Measurements from ENCODE around the gene PHKA2. TPM values are rescaled to one million over a fixed set of nuclear protein-coding genes. Genes with fewer than 3 reads are reported as not detected.
"Not testable (repeated sequence)": the region's sequence is repeated elsewhere in the genome, so short reads cannot be mapped to it uniquely, and the experiment has no call there.

Gene PHKA2
- total RNA-seq, 5 donors from 2014 or later (not counting 1 experiment from before 2014, with no cell fraction given) = 35.0 to 46.0 (median 44.0) TPM

DNA sequence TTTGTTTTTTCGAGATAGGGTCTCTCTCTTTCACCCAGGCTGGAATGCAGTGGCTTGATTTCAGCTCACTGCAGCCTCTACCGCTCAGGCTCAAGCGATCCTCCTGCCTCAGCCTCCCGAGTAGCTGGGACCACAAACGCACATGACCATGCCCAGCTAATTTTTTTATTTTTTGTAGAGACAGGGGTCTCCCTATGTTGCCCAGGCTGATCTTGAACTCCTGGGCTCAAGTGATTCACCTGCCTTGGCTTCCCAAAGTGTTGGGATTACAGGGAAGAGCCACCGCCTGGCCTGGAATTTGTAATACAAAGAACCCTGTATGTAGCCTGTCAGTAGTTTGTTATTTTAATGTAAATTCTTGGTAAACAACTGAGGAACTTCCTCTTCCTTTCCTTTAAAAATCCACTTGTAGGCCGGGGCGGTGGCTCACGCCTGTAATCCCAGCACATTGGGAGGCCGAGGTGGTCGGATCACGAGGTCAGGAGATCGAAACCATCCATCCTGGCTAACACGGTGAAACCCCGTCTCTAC is 119.5 kb downstream of the PHKA2 start:
- no peaks in the 10 kb centered on the region for H3K36me3 ChIP-seq (ENCODE audit: control insufficient read depth in 2 of 2, extremely low read depth in 1 of 2, insufficient read depth in 1 of 2, low read length in 1 of 2)
- ChIA-PET POLR2A (no interaction called here), CTCF (no interaction called here)
- DNase-seq (no peak), ATAC-seq (replicated peaks in 1 of 4) (no peak)
- H3K27me3 ChIP-seq (replicated peaks in 1 of 2; ENCODE audit: control insufficient read depth in 2 of 2, extremely low read depth in 1 of 2, insufficient read depth in 2 of 2, low read length in 1 of 2) = no peaks in the 10 kb centered on the region
- H3K9me3 Mint-ChIP-seq = no peaks in the 10 kb centered on the region
- no peak overlapping the region for H3K4me3 Mint-ChIP-seq
- no peak overlapping the region for H3K27ac ChIP-seq (ENCODE audit: low read length)
- H3K4me3 ChIP-seq (ENCODE audit: control insufficient read depth in 1 of 2, extremely low read depth in 1 of 2, low read length in 1 of 2) = no peak overlapping the region
- no peaks in the 10 kb centered on the region for H3K4me1 Mint-ChIP-seq
- no peaks in the 10 kb centered on the region for H3K4me1 ChIP-seq (ENCODE audit: control insufficient read depth in 1 of 2, extremely low read depth in 1 of 2, insufficient read depth in 2 of 2, low read length in 2 of 2)
- no peaks in the 10 kb centered on the region for H3K9me3 ChIP-seq
- no peak overlapping the region for H3K27ac Mint-ChIP-seq
- no CpG with 5 or more reads among the region's 15 CpGs for WGBS (ENCODE audit: insufficient coverage)
- H3K27me3 Mint-ChIP-seq = no peaks in the 10 kb centered on the region
- no peaks in the 10 kb centered on the region for H3K36me3 Mint-ChIP-seq

DNA sequence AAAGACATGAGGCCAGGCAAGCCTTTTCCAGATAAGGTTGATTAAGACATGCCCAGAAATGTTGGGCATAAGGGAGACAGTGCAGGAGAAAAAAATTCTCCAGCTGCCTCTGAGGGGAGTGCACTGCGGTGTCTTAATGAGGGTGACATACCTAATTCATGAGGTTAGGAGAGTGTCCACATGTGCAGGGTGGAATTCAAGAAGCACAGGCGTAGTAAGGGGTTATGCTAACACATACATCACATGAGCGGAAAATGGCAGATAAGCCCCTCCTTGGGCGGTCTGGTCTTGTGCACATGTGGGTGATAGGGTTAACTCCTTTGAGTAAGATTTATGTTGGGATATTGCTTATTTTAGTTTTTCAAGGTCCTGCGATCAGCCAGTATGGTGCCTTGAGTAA is 122.4 kb downstream of the PHKA2 start:
- H3K36me3 Mint-ChIP-seq = no peaks in the 10 kb centered on the region
- no peaks in the 10 kb centered on the region for H3K9me3 ChIP-seq
- no peaks in the 10 kb centered on the region for H3K27me3 Mint-ChIP-seq
- H3K4me3 Mint-ChIP-seq = no peak overlapping the region
- H3K27ac ChIP-seq (ENCODE audit: low read length) = no peak overlapping the region
- no CpG with 5 or more reads among the region's 5 CpGs for WGBS (ENCODE audit: insufficient coverage)
- ATAC-seq (replicated peaks in 1 of 4) (no peak), DNase-seq (no peak)
- no peak overlapping the region for H3K4me3 ChIP-seq (ENCODE audit: control insufficient read depth in 1 of 2, extremely low read depth in 1 of 2, low read length in 1 of 2)
- peaks cover 0 to 2% of the 10 kb centered on the region in 2 experiments for H3K4me1 ChIP-seq (ENCODE audit: control insufficient read depth in 1 of 2, extremely low read depth in 1 of 2, insufficient read depth in 2 of 2, low read length in 2 of 2)
- H3K27ac Mint-ChIP-seq = no peak overlapping the region
- H3K27me3 ChIP-seq (replicated peaks in 1 of 2; ENCODE audit: control insufficient read depth in 2 of 2, extremely low read depth in 1 of 2, insufficient read depth in 2 of 2, low read length in 1 of 2) = no peaks in the 10 kb centered on the region
- H3K9me3 Mint-ChIP-seq = peaks cover 0 to 10% (median 6%) of the 10 kb centered on the region in 3 donors
- peaks cover 2 to 8% (median 5%) of the 10 kb centered on the region in 3 donors for H3K4me1 Mint-ChIP-seq
- ChIA-PET CTCF (no interaction called here), POLR2A (no interaction called here)
- no peaks in the 10 kb centered on the region for H3K36me3 ChIP-seq (ENCODE audit: control insufficient read depth in 2 of 2, extremely low read depth in 1 of 2, insufficient read depth in 1 of 2, low read length in 1 of 2)

DNA sequence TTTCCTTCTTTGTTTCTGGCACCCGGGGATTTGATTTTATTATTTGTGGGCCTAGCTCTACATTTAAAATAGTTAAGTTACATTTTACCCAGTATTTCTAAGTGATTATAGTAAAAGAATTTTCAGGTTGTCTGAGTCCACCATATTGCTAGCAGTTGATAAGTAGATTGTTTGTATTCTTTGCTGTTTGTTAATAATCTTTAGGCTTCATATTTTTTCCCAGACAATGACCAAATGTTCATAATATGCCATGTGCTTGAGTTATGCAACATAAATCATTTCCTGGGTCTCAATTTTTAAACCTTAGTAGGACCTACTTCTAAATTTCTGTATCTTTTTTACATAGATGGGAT is 127.3 kb downstream of the PHKA2 start:
- Mint-ChIP-seq H3K27ac (no peak overlapping the region), H3K4me3 (peak overlapping the region in 1 of 3 donors; percentile 22), H3K4me1 (peaks cover 28 to 41% (median 34%) of the 10 kb centered on the region in 3 donors), H3K36me3 (no peaks in the 10 kb centered on the region), H3K27me3 (no peaks in the 10 kb centered on the region), H3K9me3 (peaks cover 0 to 10% (median 6%) of the 10 kb centered on the region in 3 donors)
- no peaks in the 10 kb centered on the region for H3K9me3 ChIP-seq
- ChIA-PET CTCF (no interaction called here), POLR2A (no interaction called here)
- H3K36me3 ChIP-seq (ENCODE audit: control insufficient read depth in 2 of 2, extremely low read depth in 1 of 2, insufficient read depth in 1 of 2, low read length in 1 of 2) = no peaks in the 10 kb centered on the region
- H3K4me3 ChIP-seq (ENCODE audit: control insufficient read depth in 1 of 2, extremely low read depth in 1 of 2, low read length in 1 of 2) = no peak overlapping the region
- no peak for ATAC-seq (replicated peaks in 1 of 4)
- DNase-seq = no peak
- H3K27me3 ChIP-seq (replicated peaks in 1 of 2; ENCODE audit: control insufficient read depth in 2 of 2, extremely low read depth in 1 of 2, insufficient read depth in 2 of 2, low read length in 1 of 2) = no peaks in the 10 kb centered on the region
- H3K4me1 ChIP-seq (ENCODE audit: control insufficient read depth in 1 of 2, extremely low read depth in 1 of 2, insufficient read depth in 2 of 2, low read length in 2 of 2) = peaks cover 11 to 27% of the 10 kb centered on the region in 2 experiments
- no CpG with 5 or more reads among the region's 1 CpG for WGBS (ENCODE audit: insufficient coverage)
- no peak overlapping the region for H3K27ac ChIP-seq (ENCODE audit: low read length)

DNA sequence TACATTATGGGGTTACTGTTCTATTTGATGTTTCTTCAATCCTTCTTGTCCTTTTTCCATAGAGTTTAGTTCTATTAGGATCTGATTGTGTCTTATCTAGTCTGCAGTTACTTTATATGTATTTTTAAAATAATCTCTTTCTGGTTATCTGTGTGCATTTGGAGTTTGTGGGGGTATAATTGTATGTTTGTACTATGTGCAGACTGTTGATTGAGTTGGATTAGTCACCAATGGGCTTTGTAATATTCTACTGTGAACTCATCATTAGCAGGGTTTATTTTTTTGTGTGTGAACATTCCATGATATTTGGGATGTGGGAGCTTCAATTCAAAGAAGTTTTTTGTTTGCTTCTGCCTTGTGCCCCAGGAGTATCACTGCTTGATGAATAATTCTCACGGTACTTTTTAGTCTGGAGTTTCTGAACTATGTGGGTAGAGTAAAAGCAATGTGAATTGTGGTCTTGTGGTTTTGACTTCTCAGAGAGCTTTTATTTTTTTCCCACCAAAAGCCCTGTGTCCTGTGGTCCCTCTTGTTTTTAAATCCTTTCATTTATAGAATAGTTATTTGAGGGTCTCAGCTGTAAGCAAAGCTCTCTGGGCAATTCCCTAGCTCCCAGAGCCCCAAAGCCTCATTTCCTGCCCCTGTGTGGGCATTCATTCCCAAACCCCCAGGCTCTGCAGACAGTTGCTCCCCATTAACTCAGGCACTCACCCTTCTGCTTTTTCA is 127.8 kb downstream of the PHKA2 start:
- Mint-ChIP-seq H3K9me3 (peaks cover 0 to 10% (median 6%) of the 10 kb centered on the region in 3 donors), H3K4me1 (peaks cover 28 to 41% (median 34%) of the 10 kb centered on the region in 3 donors), H3K36me3 (no peaks in the 10 kb centered on the region), H3K27ac (peak overlapping the region in 1 of 2 donors; percentile 2), H3K27me3 (no peaks in the 10 kb centered on the region), H3K4me3 (peak overlapping the region in 1 of 3 donors; percentile 22)
- ATAC-seq (replicated peaks in 1 of 4) = peak in 1 of 4 experiments; percentile 36
- WGBS (ENCODE audit: insufficient coverage) = no CpG with 5 or more reads among the region's 1 CpG
- H3K27ac ChIP-seq (ENCODE audit: low read length) = no peak overlapping the region
- H3K4me1 ChIP-seq (ENCODE audit: control insufficient read depth in 1 of 2, extremely low read depth in 1 of 2, insufficient read depth in 2 of 2, low read length in 2 of 2) = peaks cover 11 to 27% of the 10 kb centered on the region in 2 experiments
- H3K4me3 ChIP-seq (ENCODE audit: control insufficient read depth in 1 of 2, extremely low read depth in 1 of 2, low read length in 1 of 2) = no peak overlapping the region
- DNase-seq = peak in 1 of 35 experiments; percentile 13
- CTCF ChIA-PET = no interaction called here
- H3K36me3 ChIP-seq (ENCODE audit: control insufficient read depth in 2 of 2, extremely low read depth in 1 of 2, insufficient read depth in 1 of 2, low read length in 1 of 2) = no peaks in the 10 kb centered on the region
- H3K27me3 ChIP-seq (replicated peaks in 1 of 2; ENCODE audit: control insufficient read depth in 2 of 2, extremely low read depth in 1 of 2, insufficient read depth in 2 of 2, low read length in 1 of 2) = no peaks in the 10 kb centered on the region
- H3K9me3 ChIP-seq = no peaks in the 10 kb centered on the region
- POLR2A ChIA-PET = interaction anchor here in 1 of 2 donors (0.6 to 0.7 kb wide), 2 partner anchors 107 to 1409 kb away, joined by 3 read pairs; no protein-coding TSS in a partner anchor

DNA sequence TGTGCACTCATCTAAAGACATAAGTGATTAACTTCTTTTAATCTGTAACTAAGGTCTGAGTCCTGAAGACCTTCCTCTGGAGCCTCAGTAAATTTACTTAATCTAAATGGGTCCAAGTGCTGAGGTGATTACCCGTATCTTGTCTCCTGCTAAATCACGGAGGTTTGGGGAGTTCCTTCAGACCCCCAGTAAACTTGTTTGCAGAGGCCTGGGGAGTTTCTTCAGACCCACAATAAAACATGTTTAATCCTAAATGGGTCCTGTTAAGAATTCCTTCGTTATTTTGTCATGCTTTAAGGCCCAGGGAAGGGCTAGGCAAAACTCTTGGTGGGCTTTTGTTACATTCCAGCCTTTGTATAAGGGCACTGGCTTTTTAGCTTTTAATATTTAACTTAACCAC is 136.0 kb downstream of the PHKA2 start:
- H3K4me1 ChIP-seq (ENCODE audit: control insufficient read depth in 1 of 2, extremely low read depth in 1 of 2, insufficient read depth in 2 of 2, low read length in 2 of 2); POLR2A ChIA-PET; H3K9me3 Mint-ChIP-seq; H3K4me3 Mint-ChIP-seq; H3K27ac ChIP-seq (ENCODE audit: low read length); H3K4me1 Mint-ChIP-seq; H3K27ac Mint-ChIP-seq; H3K36me3 Mint-ChIP-seq; H3K27me3 ChIP-seq (replicated peaks in 1 of 2; ENCODE audit: control insufficient read depth in 2 of 2, extremely low read depth in 1 of 2, insufficient read depth in 2 of 2, low read length in 1 of 2); H3K9me3 ChIP-seq; ATAC-seq (replicated peaks in 1 of 4); H3K36me3 ChIP-seq (ENCODE audit: control insufficient read depth in 2 of 2, extremely low read depth in 1 of 2, insufficient read depth in 1 of 2, low read length in 1 of 2); H3K27me3 Mint-ChIP-seq; H3K4me3 ChIP-seq (ENCODE audit: control insufficient read depth in 1 of 2, extremely low read depth in 1 of 2, low read length in 1 of 2); CTCF ChIA-PET; DNase-seq: not testable (repeated sequence)
- WGBS (ENCODE audit: insufficient coverage) = no CpG with 5 or more reads among the region's 3 CpGs

Other genes with a start within 250 kb of the PHKA2 start
- gene ADGRG2, start 138.4 kb upstream of the PHKA2 start, total RNA-seq = not detected